ENCODE measurements around the gene OR5C1.

DNA sequence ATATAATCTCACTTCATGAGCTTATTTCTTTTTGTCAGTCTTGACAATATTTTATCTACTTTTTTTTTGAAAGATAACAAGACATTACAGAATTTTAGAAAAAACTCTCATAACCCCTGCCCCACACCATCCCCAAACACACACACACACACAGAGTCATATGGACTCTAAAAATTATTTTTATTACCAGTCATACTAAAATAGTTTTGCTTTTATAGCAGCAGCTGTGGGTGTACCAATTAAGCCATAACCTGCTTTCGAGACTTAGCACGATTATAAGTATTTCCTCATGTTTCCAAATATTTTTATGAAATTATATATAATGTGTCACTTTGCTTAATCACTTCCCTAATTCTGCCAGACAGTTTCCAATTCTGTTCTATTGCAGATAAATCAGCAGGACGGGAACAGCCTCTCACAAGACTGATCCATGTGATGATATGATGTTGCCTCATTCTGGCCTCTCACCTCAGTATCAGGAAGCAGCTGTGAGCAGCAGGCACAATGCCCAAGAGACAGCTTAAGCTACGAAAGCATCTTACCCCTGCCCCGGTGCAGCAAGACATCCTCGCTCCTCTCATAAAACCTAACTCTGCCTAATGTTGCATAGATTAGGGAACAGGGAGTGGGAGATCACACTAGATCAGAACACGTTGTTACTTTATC is 32.7 kb downstream of the OR5C1 start:
- TF ChIP-seq, protein P1, sequence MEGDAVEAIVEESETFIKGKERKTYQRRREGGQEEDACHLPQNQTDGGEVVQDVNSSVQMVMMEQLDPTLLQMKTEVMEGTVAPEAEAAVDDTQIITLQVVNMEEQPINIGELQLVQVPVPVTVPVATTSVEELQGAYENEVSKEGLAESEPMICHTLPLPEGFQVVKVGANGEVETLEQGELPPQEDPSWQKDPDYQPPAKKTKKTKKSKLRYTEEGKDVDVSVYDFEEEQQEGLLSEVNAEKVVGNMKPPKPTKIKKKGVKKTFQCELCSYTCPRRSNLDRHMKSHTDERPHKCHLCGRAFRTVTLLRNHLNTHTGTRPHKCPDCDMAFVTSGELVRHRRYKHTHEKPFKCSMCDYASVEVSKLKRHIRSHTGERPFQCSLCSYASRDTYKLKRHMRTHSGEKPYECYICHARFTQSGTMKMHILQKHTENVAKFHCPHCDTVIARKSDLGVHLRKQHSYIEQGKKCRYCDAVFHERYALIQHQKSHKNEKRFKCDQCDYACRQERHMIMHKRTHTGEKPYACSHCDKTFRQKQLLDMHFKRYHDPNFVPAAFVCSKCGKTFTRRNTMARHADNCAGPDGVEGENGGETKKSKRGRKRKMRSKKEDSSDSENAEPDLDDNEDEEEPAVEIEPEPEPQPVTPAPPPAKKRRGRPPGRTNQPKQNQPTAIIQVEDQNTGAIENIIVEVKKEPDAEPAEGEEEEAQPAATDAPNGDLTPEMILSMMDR (IDR thresholded peaks at IDR 0.05 in 4 of 5, conservative IDR thresholded peaks at IDR 0.05 in 1 of 5), result no peak
- no peak for TF ChIP-seq POLR2A (IDR thresholded peaks at IDR 0.05)
